ENCODE results near the gene BET1L. TPM values are rescaled to one million over a fixed set of nuclear protein-coding genes. Genes with fewer than 3 reads are reported as not detected.
"Not testable (repeated sequence)": the region's sequence is repeated elsewhere in the genome, so short reads cannot be mapped to it uniquely, and the experiment has no call there.

BET1L gene
- total RNA-seq, 1 donor from 2014 or later = 20.5 TPM

DNA sequence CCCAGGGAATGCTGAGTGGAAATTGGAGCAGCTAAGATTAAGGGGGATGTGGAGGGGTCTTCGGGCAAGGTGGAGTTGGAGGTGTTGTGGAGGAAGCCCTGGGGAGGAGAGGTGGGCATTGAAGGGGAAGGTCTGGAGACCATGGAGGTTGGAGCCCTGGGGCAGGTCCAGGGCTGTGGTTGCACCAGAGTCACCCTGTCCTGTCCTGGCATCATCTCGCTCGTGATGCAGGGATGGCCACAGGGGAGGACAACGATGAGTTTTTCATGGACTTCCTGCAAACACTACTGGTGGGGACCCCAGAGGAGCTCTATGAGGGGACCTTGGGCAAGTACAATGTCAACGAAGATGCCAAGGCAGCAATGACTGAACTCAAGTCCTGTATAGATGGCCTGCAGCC lies 13.7 kb downstream of the BET1L start:
- ATAC-seq = peak; percentile 16

DNA sequence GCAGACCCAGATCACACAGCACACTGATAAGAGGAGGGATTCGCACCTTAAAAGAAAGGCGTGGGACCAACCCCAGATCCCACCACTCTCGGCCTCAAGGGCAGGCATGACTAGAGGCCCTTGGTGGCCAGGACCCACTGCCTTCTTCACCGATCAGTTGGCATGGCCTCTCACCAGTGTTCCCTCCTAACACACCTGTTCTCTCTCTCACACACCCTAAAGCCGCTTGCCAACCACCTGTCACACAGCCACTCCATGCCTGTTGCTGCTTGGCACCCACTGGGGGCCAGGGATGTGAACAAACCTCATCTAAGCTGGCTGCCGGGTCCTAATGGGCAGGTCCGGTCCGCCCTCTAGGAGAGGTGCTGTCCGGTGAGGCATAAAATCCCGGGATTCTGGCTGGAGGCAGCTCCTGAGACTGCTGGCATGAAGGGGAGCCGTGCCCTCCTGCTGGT lies 14.5 kb downstream of the BET1L start, which contains the start of gene SCGB1C1:
Gene SCGB1C1, plus strand, starts transcription at position 405 of the 455 bp plus-strand sequence. Its CDS starts 22 bp downstream, at position 427.
- not testable (repeated sequence) for ATAC-seq

DNA sequence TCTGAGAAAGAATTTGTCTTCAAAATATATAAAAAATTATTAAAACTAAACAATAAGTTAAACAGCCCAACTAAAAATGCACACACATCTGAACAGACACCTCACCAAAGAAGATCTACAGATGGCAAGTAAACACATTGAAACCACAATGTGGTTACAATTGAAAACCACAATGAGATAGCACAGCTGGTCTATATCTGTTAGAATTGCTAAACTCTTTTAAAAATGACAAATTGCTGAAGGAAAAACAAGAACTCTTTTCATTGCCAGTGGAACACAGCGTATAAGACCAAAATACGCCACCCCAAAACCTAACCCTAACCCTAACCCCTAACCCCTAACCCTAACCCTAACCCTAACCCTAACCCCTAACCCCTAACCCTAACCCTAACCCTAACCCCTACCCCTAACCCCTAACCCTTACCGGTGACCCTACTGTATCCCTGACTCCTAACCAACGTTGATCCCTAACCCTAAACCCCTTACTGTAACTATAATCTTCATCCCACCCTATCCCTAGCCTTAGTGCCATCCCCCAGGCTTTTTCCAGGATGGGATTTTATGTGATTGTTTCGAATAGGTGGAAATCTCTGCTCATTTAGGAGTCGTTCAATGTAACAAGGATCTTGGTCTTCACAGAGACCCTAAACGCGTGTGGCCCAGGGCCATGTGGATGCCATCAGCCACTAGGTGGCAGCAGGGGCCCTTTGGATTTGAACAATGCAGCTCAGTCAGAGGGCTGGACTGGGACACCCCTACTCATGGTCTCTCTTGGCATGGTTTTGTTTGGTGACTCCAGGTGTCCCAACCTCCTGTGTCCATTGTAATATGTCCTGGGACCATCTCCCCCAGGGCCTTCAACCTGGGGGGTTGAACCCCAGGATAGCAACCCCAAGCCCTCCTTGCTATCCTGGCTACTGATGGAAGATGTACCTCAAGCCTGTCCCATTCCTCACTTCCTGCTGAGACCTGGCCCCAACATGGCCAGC lies 15.4 kb downstream of the BET1L start:
- peak; percentile 62 for ATAC-seq

DNA sequence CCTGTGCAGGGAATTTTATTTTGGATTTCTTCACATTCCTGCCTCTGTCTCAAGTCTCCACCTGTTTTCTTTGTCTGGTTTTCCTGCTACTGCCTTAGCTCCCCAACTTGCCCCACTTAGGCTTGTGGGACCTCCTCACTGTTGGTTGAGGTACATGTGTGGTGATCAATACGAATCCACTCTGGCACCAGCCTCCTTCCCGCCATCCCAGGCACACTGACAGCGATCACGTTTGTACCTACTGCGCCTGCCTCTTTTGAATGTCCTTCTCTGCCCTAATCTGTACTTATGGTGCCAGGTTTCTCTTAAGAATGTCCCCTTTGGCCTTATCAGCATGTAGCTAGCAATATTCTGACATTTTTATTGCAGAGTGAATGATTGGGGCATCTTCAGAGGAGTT lies 16.7 kb downstream of the BET1L start:
- ATAC-seq = not testable (repeated sequence)

DNA sequence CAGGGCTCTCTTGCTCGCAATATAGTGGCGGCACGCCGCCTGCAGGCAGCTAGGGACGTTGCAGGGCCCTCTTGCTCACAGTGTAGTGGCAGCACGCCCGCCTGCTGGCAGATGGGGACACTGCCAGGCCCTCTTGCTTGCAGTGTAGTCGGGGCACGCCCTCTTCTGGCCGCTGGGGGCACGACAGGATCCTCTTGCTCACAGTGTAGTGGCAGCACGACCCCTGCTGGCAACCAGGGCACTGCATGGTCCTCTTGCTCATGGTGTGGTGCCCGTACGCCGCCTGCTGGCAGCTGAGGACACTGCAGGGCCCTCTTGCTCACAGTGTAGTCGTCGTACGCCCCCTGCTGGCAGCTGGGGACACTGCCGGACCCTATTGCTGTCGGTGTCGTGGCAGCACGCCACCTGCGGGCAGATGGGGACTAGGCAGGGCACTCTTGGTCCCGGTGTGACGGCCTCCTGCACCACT lies 17.3 kb downstream of the BET1L start:
- peak; percentile 72 for ATAC-seq

DNA sequence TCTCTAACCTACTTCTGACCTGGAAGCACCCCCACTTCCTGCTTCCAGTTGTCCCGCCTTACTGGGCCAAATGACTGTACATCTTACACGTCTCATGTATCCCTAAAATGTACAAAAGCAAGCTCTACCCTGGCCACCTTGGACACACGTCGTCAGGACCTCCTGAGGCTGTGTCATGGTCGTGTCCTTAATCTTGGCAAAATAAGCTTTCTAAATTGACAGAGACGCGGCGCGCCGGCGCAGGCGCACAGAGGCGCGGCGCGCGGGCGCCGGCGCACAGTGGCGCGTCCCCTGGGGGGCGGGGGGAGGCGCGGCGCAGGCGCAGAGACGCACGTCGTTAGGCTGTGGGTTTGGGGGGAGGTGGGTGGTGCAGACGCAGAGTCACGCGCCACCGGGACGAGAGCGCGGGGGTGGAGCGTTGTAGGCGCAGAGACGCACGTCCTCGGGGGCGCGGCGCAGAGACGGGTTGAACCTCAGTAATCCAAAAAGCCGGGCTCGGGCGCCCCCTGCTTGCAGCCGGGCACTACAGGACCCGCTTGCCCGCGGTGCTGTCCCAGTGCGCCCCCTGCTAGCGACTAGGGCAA lies 17.9 kb downstream of the BET1L start:
- peak; percentile 55 for ATAC-seq

DNA sequence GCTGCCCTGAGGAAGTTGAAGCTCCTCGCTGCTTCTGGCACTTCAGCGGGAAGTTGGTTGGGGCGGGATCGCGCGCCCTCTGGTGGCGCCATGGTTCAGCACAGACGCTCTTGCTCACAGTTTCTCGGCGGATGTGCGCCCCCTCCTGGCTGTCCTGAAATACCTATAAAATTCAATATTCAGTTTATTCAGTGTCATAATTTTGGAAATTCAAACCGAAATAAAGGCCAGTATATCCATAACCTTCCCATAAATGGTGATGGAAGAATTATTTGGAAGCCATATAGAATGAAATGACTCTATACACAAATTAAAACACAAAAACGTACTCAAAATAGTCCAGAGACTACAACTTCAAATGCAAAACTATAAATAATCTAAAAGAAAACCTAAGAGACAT lies 27.0 kb downstream of the BET1L start:
- not testable (repeated sequence) for ATAC-seq

Other genes with a start within 250 kb of the BET1L start
- not detected for gene SCGB1C1, start 14.3 kb downstream of the BET1L start, total RNA-seq
- 60.3 TPM for gene RIC8A, start 309 bp upstream of the BET1L start, total RNA-seq
- 6.2 TPM for gene SIRT3, start 28.9 kb upstream of the BET1L start, total RNA-seq
- gene PSMD13, start 29.6 kb upstream of the BET1L start, total RNA-seq = 81.8 TPM
- 0.12 TPM for gene NLRP6, start 71.0 kb upstream of the BET1L start, total RNA-seq
- gene PGGHG, start 81.7 kb upstream of the BET1L start, total RNA-seq = 2.4 TPM
- gene IFITM5, start 92.1 kb upstream of the BET1L start, total RNA-seq = not detected
- 94.0 TPM for gene IFITM2, start 100.4 kb upstream of the BET1L start, total RNA-seq
- 59.8 TPM for gene IFITM1, start 106.6 kb upstream of the BET1L start, total RNA-seq
- 180 TPM for gene IFITM3, start 113.5 kb upstream of the BET1L start, total RNA-seq
- 0.32 TPM for gene B4GALNT4, start 162.1 kb upstream of the BET1L start, total RNA-seq
- gene PKP3, start 186.8 kb upstream of the BET1L start, total RNA-seq = 359 TPM
- 15.4 TPM for gene SIGIRR, start 207.6 kb upstream of the BET1L start, total RNA-seq
- 12.8 TPM for gene ANO9, start 234.6 kb upstream of the BET1L start, total RNA-seq
- gene PTDSS2, start 242.9 kb upstream of the BET1L start, total RNA-seq = 12.0 TPM

Data from esophagus mucosa (tissue), 1 donor.